Middle frontal gyrus (tissue), 1 donor: ENCODE measurements around the gene GPX5.

Source experiments
- DNase-seq: peaks from one replicate; pipeline ENCODE4 v3.0.0-alpha.2; 2015; ENCODE audit warnings: low spot score; ENCODE audit errors: extremely low spot score

GPX5 gene

DNA sequence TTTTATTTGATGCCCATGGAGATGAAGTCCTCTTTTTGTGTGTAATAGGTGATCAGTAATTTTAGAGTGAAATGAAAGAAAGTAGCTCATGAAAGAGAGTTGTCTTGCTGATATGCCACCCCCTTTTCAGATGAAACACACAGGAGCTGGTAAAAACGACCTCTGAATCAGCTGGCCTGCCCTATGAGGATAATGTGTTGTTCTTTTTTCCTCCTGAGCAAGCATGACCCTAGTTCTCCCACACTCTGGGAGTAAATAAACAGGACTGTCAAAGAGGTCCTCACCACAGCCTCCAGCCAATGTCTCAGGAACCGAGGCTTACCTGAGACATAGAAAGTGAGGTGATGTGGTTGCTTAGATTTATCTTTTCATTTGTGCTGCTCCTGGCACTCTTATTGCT lies 29.5 kb downstream of the GPX5 start:
- no peak for DNase-seq

GRCh38 chr6:28558629-28559028 lies 32.9 kb downstream of the GPX5 start:
- no peak for DNase-seq

DNA sequence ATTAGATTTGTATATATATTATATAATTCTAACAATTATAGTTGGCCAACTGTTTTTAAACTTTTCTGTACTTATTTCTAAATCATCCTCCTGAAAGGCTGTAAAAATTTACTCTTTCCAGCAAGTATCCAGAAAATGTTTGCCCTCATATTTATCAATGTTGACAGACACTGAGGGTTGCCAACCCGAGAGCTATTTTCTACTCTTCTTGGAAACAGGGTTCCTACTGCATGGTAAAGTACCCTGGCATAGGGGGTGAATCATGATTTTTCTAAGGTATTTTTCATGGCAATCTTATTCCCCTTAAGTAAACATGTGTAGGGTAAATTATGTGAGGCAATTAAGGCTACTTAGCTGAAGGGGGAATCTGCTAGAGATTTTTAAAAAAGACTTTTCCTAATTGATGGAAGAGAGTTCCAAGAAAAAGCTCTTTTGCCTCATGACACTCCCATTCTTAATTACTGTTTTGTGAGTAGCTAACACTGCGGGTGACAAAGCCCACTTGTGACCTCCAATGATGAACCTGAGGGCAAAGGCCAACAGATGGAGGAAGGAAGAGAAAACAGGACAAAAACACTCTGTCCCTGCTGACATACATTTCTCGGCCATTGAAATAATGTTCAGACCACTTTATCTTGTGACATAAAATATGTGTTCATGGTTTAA lies 37.9 kb downstream of the GPX5 start:
- DNase-seq: no peak

DNA sequence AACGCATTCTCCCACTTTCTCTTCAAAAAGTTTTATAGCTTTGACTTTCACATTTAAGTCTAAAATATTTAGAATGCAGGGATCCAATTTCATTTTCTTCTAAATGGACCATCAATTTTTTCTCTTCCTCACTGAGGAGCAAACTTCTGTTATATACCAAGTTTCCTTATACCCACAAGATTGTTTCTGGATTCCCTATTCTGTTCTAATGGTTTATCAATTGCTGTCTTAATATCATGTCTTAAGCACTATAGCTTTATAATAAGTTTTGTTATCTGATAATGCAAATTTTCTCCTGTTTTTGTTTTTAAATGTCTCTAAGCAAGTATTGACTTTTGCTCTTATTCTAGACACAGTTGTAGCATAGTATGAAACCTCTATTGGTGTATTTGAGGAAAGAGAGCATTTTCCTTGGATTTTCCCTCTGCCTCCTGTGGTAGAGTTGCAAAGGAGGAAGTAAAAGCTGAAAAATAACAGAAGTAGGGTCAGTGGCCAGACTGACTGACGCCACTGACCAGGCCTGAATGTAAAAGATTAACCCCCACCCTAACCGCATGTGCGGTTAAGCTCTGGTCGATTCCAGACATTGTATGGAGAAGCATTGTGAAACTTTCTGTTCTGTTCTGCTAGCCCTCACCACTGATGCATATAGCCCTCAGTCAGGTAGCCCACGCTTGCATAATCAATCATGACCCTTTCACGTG lies 40.3 kb downstream of the GPX5 start:
- no peak for DNase-seq

GRCh38 chr6:28566527-28567252 lies 41.0 kb downstream of the GPX5 start:
- DNase-seq: no peak

GRCh38 chr6:28567506-28567905 lies 41.8 kb downstream of the GPX5 start:
- DNase-seq: no peak

DNA sequence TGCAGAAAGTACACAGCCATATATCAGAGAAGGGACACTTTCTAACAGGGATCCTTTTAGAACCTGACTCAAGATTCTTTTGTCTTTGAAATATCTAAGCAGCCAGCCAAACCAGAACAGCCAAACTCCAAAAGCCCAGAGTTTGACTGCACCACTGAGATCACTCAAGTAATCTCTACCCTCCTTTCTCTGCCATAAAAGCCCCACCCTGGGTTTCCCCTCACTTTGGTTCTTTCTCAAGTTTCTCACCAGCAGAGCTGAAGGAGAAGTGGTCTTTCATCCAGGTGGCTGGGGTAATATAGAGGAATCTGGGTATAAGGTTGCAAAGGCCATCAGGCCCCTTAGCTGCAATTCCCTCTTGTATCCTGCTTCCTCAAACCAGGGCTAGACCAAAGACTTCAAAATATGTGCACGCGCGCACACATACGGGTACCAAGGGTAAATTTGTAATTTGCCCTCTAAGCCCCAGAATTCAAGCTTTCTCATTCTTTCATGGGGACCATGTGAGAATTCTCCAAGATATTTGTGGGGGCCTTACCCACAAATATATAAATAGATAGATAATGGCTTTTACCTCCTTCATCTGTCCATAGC lies 42.9 kb downstream of the GPX5 start:
- no peak for DNase-seq

DNA sequence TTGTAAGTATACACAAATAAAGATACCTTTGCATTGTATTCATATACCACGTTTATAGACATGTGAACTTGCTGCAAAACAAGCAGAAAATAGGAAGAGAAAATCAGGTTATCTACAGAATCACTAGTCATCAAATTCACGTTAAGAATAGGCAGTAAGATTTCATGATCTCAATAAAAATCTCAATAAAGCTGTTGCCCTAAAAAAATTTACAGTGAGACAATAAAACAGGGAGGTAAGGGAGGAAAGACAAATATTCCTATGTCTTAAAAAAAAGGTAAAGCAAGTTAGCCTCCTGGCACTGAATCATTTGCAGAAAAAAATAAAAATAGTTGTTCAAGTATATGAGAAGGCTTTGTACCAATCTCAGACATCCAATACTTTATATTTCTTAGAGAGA lies 44.1 kb downstream of the GPX5 start:
- no peak for DNase-seq

DNA sequence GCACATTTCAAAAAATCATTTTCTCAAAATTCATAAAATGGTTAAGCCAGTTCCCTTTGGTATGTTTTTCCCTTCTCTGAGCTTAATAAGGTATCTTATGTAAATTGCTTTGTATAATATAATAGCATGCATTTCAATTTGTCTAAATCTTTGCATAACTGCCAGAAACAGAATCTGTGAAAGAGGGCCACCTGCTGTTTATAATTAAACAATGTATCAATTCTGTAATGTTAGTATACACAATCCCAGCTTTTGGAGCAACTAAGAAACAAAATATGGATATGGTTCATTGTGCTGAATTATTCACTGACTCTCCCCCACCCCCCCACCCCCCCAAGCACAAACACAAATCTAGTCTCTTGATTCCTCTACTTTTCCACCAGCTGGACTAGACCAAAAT lies 54.8 kb downstream of the GPX5 start:
- DNase-seq: no peak

- no peak for DNase-seq
Measured at GRCh38 chr6:28583463-28583862, 57.8 kb downstream of the GPX5 start.
